IMR-90 (cell line): ENCODE data around the gene TAS2R38. TPM values are rescaled to one million over a fixed set of nuclear protein-coding genes. Genes with fewer than 3 reads are reported as not detected.

ENCODE experiments used
- ATAC-seq: fragments of 200-7000 bp; cut with Tn5 transposase; 2 replicates; pipeline ENCODE4 v1.9.1; 2020; ENCODE audit warnings: low read depth, mild to moderate bottlenecking, moderate library complexity
- BruUV-seq: library from RNA; stranded (reverse); fragments of 400-500 nt; replicated peaks from 2 replicates; lab custom pipeline; 2021; lab: Mats Ljungman, UMichigan
- CTCF ChIA-PET: fragments of 300-600 bp; formaldehyde crosslinking; extraction: SDS; loops from one replicate; lab custom pipeline; 2021; ENCODE audit warnings: antibody characterized with exemption; lab: Yijun Ruan, JAX
- POLR2A ChIA-PET: fragments of 300-600 bp; sonication (Branson Sonifier 250); formaldehyde crosslinking; loops from one replicate; lab custom pipeline; 2022; ENCODE audit warnings: antibody characterized with exemption; ENCODE audit not compliant: unreplicated experiment; lab: Charles Lee
- DNase-seq: peaks from one replicate; pipeline ENCODE4 v3.0.0; 2013
- H2AFZ ChIP-seq: replicated peaks from 2 replicates; pipeline ENCODE3; 2013; ENCODE audit warnings: low read length, mild to moderate bottlenecking; ENCODE audit not compliant: poor library complexity
- H2AK5ac ChIP-seq: 2 replicates; pipeline ENCODE4 v1.6.1; 2013; ENCODE audit warnings: low read depth, low read length, inconsistent platforms
- H2AK9ac ChIP-seq: replicated peaks from 2 replicates; pipeline ENCODE3; 2013; ENCODE audit warnings: mild to moderate bottlenecking, low read depth, low read length, moderate library complexity; ENCODE audit not compliant: poor library complexity
- H2BK120ac ChIP-seq: 2 replicates; pipeline ENCODE4 v1.6.1; 2013; ENCODE audit warnings: low read depth, low read length, inconsistent platforms
- H2BK15ac ChIP-seq: 3 replicates; pipeline ENCODE4 v1.6.1; 2013; ENCODE audit warnings: low read depth, low read length, inconsistent platforms
- H2BK20ac ChIP-seq: 2 replicates; pipeline ENCODE4 v1.6.1; 2013; ENCODE audit warnings: low read depth, mild to moderate bottlenecking, inconsistent platforms, low read length, moderate library complexity
- H2BK5ac ChIP-seq: 2 replicates; pipeline ENCODE4 v1.6.1; 2013; ENCODE audit warnings: mild to moderate bottlenecking, low read depth, low read length, inconsistent platforms; ENCODE audit not compliant: poor library complexity, severe bottlenecking
- H3K14ac ChIP-seq: replicated peaks from 2 replicates; pipeline ENCODE4 v1.6.1; 2013; ENCODE audit warnings: low read depth, low read length, inconsistent platforms
- H3K18ac ChIP-seq: 2 replicates; pipeline ENCODE4 v1.6.1; 2013; ENCODE audit warnings: low read depth, low read length, control low read depth
- H3K23ac ChIP-seq: 2 replicates; pipeline ENCODE4 v1.6.1; 2013; ENCODE audit warnings: low read depth, low read length, inconsistent platforms
- H3K27ac ChIP-seq: 2 replicates; pipeline ENCODE4 v1.5.1; 2013; ENCODE audit warnings: mild to moderate bottlenecking, control low read depth, low read length; ENCODE audit not compliant: insufficient read depth
- H3K27me3 ChIP-seq: 2 replicates; pipeline ENCODE4 v1.6.1; 2013; ENCODE audit warnings: low read length; ENCODE audit not compliant: control insufficient read depth, insufficient read depth
- H3K36me3 ChIP-seq: 2 replicates; pipeline ENCODE4 v1.6.1; 2013; ENCODE audit warnings: low read length, mixed read lengths; ENCODE audit not compliant: control insufficient read depth, insufficient read depth
- H3K4ac ChIP-seq: 2 replicates; pipeline ENCODE4 v1.6.1; 2013; ENCODE audit warnings: low read depth, low read length, inconsistent platforms
- H3K4me1 ChIP-seq: 2 replicates; pipeline ENCODE4 v1.6.1; 2013; ENCODE audit warnings: low read length, mixed read lengths; ENCODE audit not compliant: control insufficient read depth, insufficient read depth
- H3K4me2 ChIP-seq: 2 replicates; pipeline ENCODE4 v1.6.1; 2013; ENCODE audit warnings: low read depth, mild to moderate bottlenecking, control low read depth, low read length, moderate library complexity
- H3K4me3 ChIP-seq: 2 replicates; pipeline ENCODE4 v1.5.1; 2013; ENCODE audit warnings: low read depth, mild to moderate bottlenecking, control low read depth, low read length, moderate library complexity; ENCODE audit not compliant: insufficient read depth
- H3K56ac ChIP-seq: 2 replicates; pipeline ENCODE4 v1.6.1; 2013; ENCODE audit warnings: low read length, inconsistent platforms; ENCODE audit not compliant: insufficient read depth; ENCODE audit errors: extremely low read depth
- H3K79me1 ChIP-seq, 2 experiments: 2 replicates each; pipeline ENCODE4 v1.6.1; 2013; ENCODE audit warnings: low read length in 2 of 2, inconsistent platforms in 1 of 2, low read depth in 1 of 2
- H3K9ac ChIP-seq: 2 replicates; pipeline ENCODE4 v1.6.1; 2013; ENCODE audit warnings: low read depth, low read length, control low read depth
- H3K9me1 ChIP-seq: 2 replicates; pipeline ENCODE4 v1.6.1; 2013; ENCODE audit warnings: low read length, inconsistent platforms; ENCODE audit not compliant: insufficient read depth
- H3K9me3 ChIP-seq: 2 replicates; pipeline ENCODE4 v1.6.1; 2013; ENCODE audit warnings: low read length; ENCODE audit not compliant: control insufficient read depth, insufficient read depth
- H4K20me1 ChIP-seq: 2 replicates; pipeline ENCODE4 v1.6.1; 2013; ENCODE audit warnings: low read length, inconsistent platforms; ENCODE audit not compliant: insufficient read depth
- H4K5ac ChIP-seq: 2 replicates; pipeline ENCODE4 v1.6.1; 2013; ENCODE audit warnings: mild to moderate bottlenecking, low read depth, low read length, control low read depth
- H4K8ac ChIP-seq, 2 experiments: 2 replicates each; pipeline ENCODE4 v1.6.1; 2013; ENCODE audit warnings: low read depth in 2 of 2, low read length in 2 of 2, control low read depth in 1 of 2, inconsistent platforms in 1 of 2
- H4K91ac ChIP-seq: 2 replicates; pipeline ENCODE4 v1.6.1; 2013; ENCODE audit warnings: low read depth, low read length, inconsistent platforms; ENCODE audit not compliant: insufficient read depth
- BHLHE40 ChIP-seq: fragments of 150-350 bp; IDR thresholded peaks from 2 replicates; pipeline ENCODE4 v1.6.1; 2016; ENCODE audit warnings: mild to moderate bottlenecking, low read depth, low read length
- CHD1 ChIP-seq: IDR thresholded peaks from 2 replicates; pipeline ENCODE4 v1.6.1; 2012; ENCODE audit warnings: low read depth, low read length, improper control_type of control experiment
- CTCF ChIP-seq: conservative IDR thresholded peaks from 2 replicates; pipeline ENCODE4 v1.5.1; 2012; ENCODE audit warnings: mild to moderate bottlenecking, low read depth, low read length, improper control_type of control experiment
- MAFK ChIP-seq: IDR thresholded peaks from 2 replicates; pipeline ENCODE4 v1.6.1; 2012; ENCODE audit warnings: low read depth, low read length, improper control_type of control experiment
- NFE2L2 ChIP-seq: fragments of 150-350 bp; IDR thresholded peaks from 2 replicates; pipeline ENCODE4 v1.6.1; 2016; ENCODE audit warnings: low read depth, mild to moderate bottlenecking, low read length
- POLR2A ChIP-seq: IDR thresholded peaks from 2 replicates; pipeline ENCODE4 v1.6.1; 2012; ENCODE audit warnings: mild to moderate bottlenecking, low read depth, low read length
- RAD21 ChIP-seq: IDR thresholded peaks from 2 replicates; pipeline ENCODE4 v1.6.1; 2012; ENCODE audit warnings: low read length, improper control_type of control experiment
- WGBS, 2 experiments: methylation state at CpG; one replicate each; pipeline versions ENCODE4 v1.1.5 to v1.1.7; 2013; ENCODE audit warnings: missing lambda C conversion rate in 2 of 2; ENCODE audit not compliant: insufficient read length in 1 of 2; ENCODE audit errors: extremely low coverage in 2 of 2; 5-methylcytosine and 5-hydroxymethylcytosine counted together
- dilution Hi-C: fragments of 300-500 bp; cut with HindIII; formaldehyde crosslinking; loops from one replicate; pipeline ENCODE4 v1.14.3; 2018; ENCODE audit warnings: low sequenced_read_pairs; ENCODE audit not compliant: unreplicated experiment
- in situ Hi-C: fragments of 300-500 bp; cut with MboI; formaldehyde crosslinking; loops from 3 replicates; pipeline ENCODE4 v1.14.3; 2019; ENCODE audit warnings: low sequenced_read_pairs, inconsistent platforms, mixed read lengths
- intact Hi-C: fragments of 100-400 bp; cut with micrococcal nuclease; formaldehyde crosslinking; loops from 2 replicates; pipeline ENCODE4 v1.10.0; 2022
- polyA plus RNA-seq, 3 experiments: library from polyadenylated mRNA; depleted of rRNA; stranded (reverse); fragments of >200 nt; gene quantifications; 2 replicates each; pipeline ENCODE4 v1.2.3, GENCODE V29; 2012; ENCODE audit warnings: low replicate concordance in 1 of 3
- total RNA-seq: library from RNA; depleted of rRNA; stranded (reverse); fragments of >200 nt; gene quantifications from 2 replicates; pipeline ENCODE4 v1.2.3, GENCODE V29; 2012

The TAS2R38 gene
- total and polyA plus RNA-seq, 2 of the 4 experiments (the other 2 are of a cell fraction), result not detected

GRCh38 chr7:141944811-141945210 lies 28.8 kb downstream of the TAS2R38 start:
- no peak for TF ChIP-seq CTCF
- TF ChIP-seq CHD1, result no peak
- TF ChIP-seq MAFK, result no peak
- no peak for TF ChIP-seq POLR2A
- no peak for TF ChIP-seq RAD21
- TF ChIP-seq NFE2L2, result no peak
- TF ChIP-seq BHLHE40, result no peak
- Histone ChIP-seq H3K4me1 (no peaks in the 10 kb centered on the region), H3K14ac (no peak overlapping the region), H3K27me3 (no peaks in the 10 kb centered on the region), H4K8ac (no peak overlapping the region), H2AK9ac (no peak overlapping the region), H4K5ac (no peak overlapping the region), H2BK5ac (no peak overlapping the region), H2AK5ac (no peak overlapping the region), H2BK15ac (no peak overlapping the region), H2BK20ac (no peak overlapping the region), H2BK120ac (no peak overlapping the region), H3K36me3 (no peaks in the 10 kb centered on the region), H3K79me1 (no peaks in the 10 kb centered on the region), H3K9me3 (peaks cover 9% of the 10 kb centered on the region), H3K9me1 (no peaks in the 10 kb centered on the region), H4K91ac (no peak overlapping the region), H3K4me3 (no peak overlapping the region), H3K27ac (no peak overlapping the region), H3K56ac (no peak overlapping the region), H4K20me1 (no peaks in the 10 kb centered on the region), H3K23ac (no peak overlapping the region), H3K18ac (no peak overlapping the region), H3K4me2 (no peak overlapping the region), H3K4ac (no peak overlapping the region), H2AFZ (no peak overlapping the region), H3K9ac (no peak overlapping the region)
- CTCF ChIA-PET, result no interaction called here
- WGBS, 2 experiments, result no CpG with 5 or more reads among the region's 3 CpGs
- dilution Hi-C loops, result no loop called here
- DNase-seq (no peak), ATAC-seq (no peak)
- POLR2A ChIA-PET, result no interaction called here
- no TSS peak for BruUV-seq
- intact Hi-C loops, result no loop called here
- in situ Hi-C loops, result no loop called here
